SK-N-MC (cell line): ENCODE measurements around the gene TMEFF1.

ENCODE experiments used
- EZH2 ChIP-seq: fragments of 200-600 bp; sonication (generic); IDR thresholded peaks from one replicate; pipeline ENCODE4 v1.6.1; 2017; ENCODE audit warnings: antibody characterized with exemption
- POLR2AphosphoS5 ChIP-seq: IDR thresholded peaks from 2 replicates; pipeline ENCODE4 v1.6.1; 2012; ENCODE audit warnings: mild to moderate bottlenecking, low read depth, low read length, borderline replicate concordance

- TF ChIP-seq POLR2AphosphoS5, result no peak
- no peak for TF ChIP-seq EZH2
Observed at GRCh38 chr9:100426189-100426529, 46.8 kb upstream of the TMEFF1 start.
